NOMO-1 (cell line): Measurements from ENCODE around the gene SNRNP200.

Experiments used
- DNase-seq, 2 experiments: peaks; one replicate each; lab custom pipeline; 2025; ENCODE audit not compliant: unreplicated experiment in 2 of 2; lab: John Stamatoyannopoulos, UW

Gene SNRNP200

DNA sequence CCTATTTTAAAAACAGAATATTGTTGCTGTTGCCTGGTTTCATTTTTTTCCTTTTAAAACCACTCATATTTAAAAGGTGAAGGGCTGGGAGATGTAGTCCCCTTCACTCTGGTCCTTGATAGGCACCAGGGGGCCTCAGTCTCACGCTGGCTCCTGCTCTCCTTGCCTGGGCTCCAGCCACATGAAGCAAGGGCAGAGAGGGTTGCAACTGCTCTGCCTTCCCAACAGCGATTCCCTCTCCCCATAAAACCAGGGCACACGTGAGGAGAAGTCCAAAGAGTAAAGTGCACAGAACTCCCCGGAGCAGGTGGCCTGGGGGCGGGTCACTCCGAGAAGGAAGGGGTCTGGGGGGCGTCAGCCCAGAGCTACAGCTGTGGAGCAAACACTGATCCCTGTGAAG is 52.3 kb downstream of the SNRNP200 start:
- no peak for DNase-seq

- DNase-seq, result no peak
These were observed 52.8 kb downstream of the SNRNP200 start for GRCh38 chr2:96252526-96252925.

DNA sequence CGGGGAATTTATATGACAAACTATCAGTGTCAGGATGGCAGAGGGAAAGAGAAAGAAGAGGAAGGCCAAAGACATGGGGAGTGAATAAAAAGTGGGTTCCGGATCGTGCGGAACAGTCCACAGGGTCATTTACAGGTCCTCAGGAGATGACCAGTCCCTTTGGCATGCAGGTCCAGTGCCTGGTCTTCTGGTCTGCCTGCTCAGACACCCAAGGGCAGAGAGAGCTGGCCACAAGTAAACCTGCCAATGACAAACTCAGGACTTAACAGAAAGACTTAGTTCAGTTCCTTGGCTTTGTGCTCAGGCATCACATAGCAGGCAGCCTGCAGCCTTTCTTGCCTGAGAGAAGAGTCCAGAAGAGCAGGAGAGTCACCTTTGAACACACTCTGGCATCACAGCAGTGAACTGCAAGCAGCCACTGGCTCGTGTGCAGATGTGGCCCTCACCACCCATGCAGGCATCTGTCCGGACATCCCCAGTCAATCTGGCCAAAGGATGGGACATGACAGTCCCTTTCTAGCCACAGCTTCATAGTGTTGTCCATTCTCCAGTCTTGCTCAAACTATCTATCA is 53.5 kb downstream of the SNRNP200 start:
- no peak for DNase-seq

DNA sequence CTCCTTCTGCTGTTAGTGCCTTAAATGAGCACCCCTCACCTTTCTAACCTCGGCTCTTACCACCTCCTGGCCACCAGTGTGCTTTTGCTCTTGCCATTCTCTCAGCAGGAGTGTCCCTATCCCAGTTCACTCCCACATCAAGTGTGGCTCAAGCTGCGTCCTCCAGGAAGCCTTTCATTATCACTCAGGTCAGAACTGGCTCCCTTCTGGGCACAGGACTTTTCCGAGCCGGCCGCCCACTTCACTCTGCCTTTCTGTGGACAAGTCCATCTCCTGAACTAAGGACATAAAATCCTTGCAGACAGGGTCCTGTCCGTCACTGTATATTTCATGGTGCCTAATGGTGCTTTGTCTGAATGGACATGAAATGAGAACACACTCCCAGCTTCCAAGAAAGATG is 55.2 kb downstream of the SNRNP200 start:
- no peak for DNase-seq

- no peak for DNase-seq
These were observed 55.7 kb downstream of the SNRNP200 start for GRCh38 chr2:96249654-96250053.

GRCh38 chr2:96248624-96249023 is 56.7 kb downstream of the SNRNP200 start:
- DNase-seq, result no peak

DNA sequence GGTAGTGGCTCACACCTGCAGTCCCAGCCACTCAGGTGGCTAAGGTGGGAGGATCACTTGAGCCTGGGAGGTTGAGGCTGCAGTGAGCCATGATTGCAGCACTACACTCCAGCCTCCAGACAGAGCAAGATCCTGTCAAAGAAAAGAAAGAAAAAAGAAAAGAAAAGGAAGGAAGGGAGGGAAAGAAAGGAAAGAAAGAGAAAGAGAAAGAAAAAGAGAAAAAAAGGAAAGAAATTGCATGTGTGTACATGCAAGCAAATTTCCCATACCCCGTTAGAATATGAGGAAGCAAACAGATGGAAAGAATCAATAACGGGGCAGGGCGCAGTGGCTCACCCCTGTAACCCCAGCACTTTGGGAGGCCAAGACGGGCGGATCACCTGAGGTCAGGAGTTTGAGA is 57.5 kb downstream of the SNRNP200 start:
- no peak for DNase-seq

GRCh38 chr2:96247009-96247408 is 58.3 kb downstream of the SNRNP200 start:
- DNase-seq, result no peak

- DNase-seq, result peak; percentile 59 to 87
These were observed 59.5 kb downstream of the SNRNP200 start for GRCh38 chr2:96245609-96246390.

DNA sequence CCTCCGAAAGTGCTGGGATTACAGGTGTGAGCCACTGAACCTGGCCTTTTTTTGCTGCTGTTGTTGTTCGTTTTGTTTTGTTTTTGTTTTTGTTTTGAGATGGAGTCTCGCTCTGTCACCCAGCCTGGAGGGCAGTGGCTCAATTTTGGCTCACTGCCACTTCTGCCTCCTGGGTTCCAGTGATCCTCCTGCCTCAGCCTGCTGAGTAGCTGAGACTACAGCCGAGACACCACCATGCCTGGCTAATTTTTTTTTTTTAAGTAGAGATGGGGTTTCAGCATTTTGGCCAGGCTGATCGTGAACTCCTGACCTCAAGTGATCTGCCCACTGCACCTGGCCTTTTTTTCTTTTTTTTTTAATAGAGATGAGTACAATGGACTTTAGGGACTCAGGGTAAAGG is 61.5 kb downstream of the SNRNP200 start:
- no peak for DNase-seq

- DNase-seq, result peak; percentile 88 to 94
These were observed 63.3 kb downstream of the SNRNP200 start for GRCh38 chr2:96241900-96242611.

DNA sequence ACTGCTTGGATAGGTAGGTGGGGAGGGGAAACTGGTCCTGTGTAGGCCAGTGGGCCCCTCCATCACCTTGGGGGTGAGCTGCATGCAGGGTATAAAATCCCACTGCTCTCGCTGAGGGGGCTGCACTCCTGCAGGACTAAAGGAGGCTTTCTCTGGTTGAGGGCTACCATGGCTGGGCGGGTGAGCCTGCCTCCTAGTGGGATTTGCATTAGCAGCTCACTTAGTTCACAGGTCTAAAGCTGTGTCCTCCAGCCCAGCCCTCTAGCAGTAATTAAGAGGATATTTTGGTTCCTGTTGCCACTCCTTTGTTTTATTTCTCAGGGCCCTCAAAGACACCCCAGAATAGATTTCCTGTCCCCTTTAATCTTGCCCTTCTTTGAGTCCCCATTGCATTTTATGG is 64.1 kb downstream of the SNRNP200 start:
- peak; percentile 18 to 35 for DNase-seq

GRCh38 chr2:96240341-96241038 is 64.9 kb downstream of the SNRNP200 start:
- DNase-seq, result no peak

GRCh38 chr2:96239745-96240264 is 65.5 kb downstream of the SNRNP200 start:
- DNase-seq, result no peak

DNA sequence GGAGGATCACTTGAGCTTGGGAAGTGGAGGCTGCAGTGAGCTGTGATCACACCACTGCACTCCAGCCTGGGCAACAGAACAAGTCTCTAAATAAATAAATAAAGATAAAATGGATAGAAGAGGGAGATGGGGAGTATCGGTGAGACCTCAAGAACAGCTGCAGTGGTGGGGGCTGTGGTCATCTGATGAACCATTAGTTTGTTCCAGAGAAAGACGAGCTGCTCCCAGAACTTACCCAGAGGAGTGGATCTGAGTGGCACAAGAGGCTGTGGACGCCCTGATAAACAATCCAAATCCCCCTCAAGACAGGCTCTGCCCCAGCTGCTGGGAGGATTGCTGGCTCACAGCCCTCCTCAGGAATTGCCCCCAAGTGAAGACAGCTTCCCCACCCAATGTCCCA is 66.3 kb downstream of the SNRNP200 start:
- DNase-seq, result no peak

DNA sequence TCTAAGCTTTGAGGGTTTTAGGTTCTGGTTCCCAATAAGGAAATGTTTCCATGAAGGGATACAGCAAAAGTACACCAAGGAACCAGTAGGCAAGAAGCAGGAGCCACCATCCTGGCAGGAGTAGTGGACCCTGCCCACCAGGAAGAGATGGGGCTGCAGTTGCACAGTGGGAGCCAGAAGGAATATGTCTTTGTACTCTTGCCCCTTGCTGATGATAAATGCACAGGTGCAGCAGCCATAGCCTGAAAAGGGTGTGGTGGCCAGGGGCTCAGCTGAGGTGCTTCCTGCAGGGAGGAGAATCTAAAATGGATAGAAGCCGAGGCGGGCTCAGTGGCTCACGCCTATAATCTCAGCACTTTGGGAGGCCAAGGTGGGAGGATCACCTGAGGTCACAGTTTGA is 67.1 kb downstream of the SNRNP200 start:
- DNase-seq, result no peak

GRCh38 chr2:96236882-96237281 is 68.5 kb downstream of the SNRNP200 start:
- no peak for DNase-seq

DNA sequence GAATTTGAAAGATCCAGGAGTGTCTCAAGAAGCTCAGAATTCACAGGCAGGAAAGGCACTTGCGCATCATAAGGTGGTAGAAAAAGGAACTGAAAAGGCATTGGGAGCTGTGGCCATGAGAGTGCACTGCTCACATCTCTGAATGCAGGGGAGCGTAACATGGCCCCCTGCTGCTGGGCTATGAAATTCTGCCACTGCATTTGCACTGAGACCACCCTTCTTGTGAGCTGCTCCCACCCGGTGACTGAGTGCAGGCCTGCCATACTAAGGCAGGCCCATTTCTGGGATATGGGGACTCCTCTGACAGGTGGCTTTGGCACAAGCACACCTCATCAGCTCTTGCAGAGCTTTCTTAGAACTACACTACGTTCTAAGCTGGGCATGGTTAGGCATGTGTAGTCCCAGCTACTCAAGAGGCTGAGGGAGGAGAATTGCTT is 71.4 kb downstream of the SNRNP200 start:
- DNase-seq, result peak; percentile 65 to 77

DNA sequence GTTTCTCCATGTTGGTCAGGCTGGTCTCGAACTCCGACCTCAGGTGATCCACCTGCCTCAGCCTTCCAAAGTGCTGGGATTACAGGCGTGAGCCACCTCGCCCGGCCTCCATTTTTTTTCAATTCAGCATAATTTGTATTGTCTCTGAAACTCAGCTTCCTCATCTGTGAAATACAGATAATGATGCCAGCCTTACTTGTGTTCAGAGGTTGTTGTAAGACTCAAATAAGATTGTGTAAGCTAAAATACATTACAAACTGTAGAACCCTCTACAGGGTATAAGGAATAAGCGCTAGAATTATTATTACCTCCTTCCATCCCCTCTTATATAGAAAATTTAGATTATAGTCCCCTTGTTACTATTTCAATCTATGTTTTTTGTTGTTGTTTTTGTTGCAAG is 71.9 kb downstream of the SNRNP200 start:
- peak; percentile 51 to 70 for DNase-seq

GRCh38 chr2:96231316-96231715 is 74.0 kb downstream of the SNRNP200 start:
- DNase-seq, result no peak

DNA sequence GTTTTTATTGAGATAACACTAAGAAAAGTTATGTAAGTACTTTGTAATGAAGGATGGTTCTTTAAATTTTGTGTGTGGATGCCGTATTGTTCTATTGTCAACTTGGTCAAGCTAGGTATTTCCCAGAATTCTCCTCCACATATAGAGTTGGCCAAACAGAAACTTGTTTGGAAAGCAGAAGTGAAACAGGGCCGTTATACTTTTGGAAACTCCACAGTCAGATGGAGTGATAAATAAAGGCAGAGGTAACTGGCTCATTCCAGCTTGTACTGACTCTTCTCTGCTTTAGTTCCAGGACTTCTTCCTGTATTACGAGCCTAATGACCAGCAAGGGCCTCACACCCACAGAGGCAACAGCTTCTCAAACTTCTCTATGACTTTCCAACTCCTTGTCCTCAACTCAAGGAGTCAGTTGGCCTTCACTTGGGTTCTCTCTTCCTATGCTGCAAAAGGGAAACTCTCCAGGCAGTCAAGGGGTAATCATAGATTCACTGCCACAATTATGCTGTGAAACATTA is 80.3 kb downstream of the SNRNP200 start:
- peak; percentile 82 to 96 for DNase-seq
